ENCODE data around the gene CCDC73. TPM values are rescaled to one million over a fixed set of nuclear protein-coding genes. Genes with fewer than 3 reads are reported as not detected.
"Not testable (repeated sequence)": the region's sequence is repeated elsewhere in the genome, so short reads cannot be mapped to it uniquely, and the experiment has no call there.

Gene CCDC73
- total and polyA plus RNA-seq, 4 donors: 0.02 to 0.50 (median 0.33) TPM

- 80% methylated on average over 2 of the region's 2 CpGs for WGBS
- no peaks in the 10 kb centered on the region for H3K27me3 ChIP-seq (ENCODE audit: control insufficient read depth in 4 of 4, insufficient read depth in 4 of 4, low read length in 3 of 4)
- TF ChIP-seq JUND (IDR thresholded peaks at IDR 0.05) (no peak), REST (IDR thresholded peaks at IDR 0.05) (no peak)
- no peak overlapping the region for H3K9ac ChIP-seq (ENCODE audit: low read depth in 1 of 2, low read length in 2 of 2)
- H3K9me3 ChIP-seq (ENCODE audit: control insufficient read depth in 4 of 4, low read length in 3 of 4): no peaks in the 10 kb centered on the region
- peaks cover 0 to 5% (median 0%) of the 10 kb centered on the region in 4 donors for H3K36me3 ChIP-seq (ENCODE audit: control insufficient read depth in 4 of 4, insufficient read depth in 3 of 4, low read depth in 1 of 4, low read length in 3 of 4)
- no peak overlapping the region for H3K4me3 ChIP-seq (ENCODE audit: low read depth in 1 of 3, low read length in 3 of 3)
- no peak overlapping the region for H3K27ac ChIP-seq (ENCODE audit: low read depth in 1 of 2, low read length in 2 of 2)
- no peak for DNase-seq (ENCODE audit: low spot score)
- H3K4me1 ChIP-seq (ENCODE audit: control insufficient read depth in 4 of 4, insufficient read depth in 4 of 4, low read length in 3 of 4): no peaks in the 10 kb centered on the region
Observed at GRCh38 chr11:32758291-32758690, 36.2 kb downstream of the CCDC73 start.

GRCh38 chr11:32753181-32753580, 41.3 kb downstream of the CCDC73 start:
- not testable (repeated sequence) for DNase-seq (ENCODE audit: low spot score); H3K9me3 ChIP-seq (ENCODE audit: control insufficient read depth in 4 of 4, low read length in 3 of 4); H3K9ac ChIP-seq (ENCODE audit: low read depth in 1 of 2, low read length in 2 of 2); H3K36me3 ChIP-seq (ENCODE audit: control insufficient read depth in 4 of 4, insufficient read depth in 3 of 4, low read depth in 1 of 4, low read length in 3 of 4); H3K27me3 ChIP-seq (ENCODE audit: control insufficient read depth in 4 of 4, insufficient read depth in 4 of 4, low read length in 3 of 4); H3K27ac ChIP-seq (ENCODE audit: low read depth in 1 of 2, low read length in 2 of 2); H3K4me3 ChIP-seq (ENCODE audit: low read depth in 1 of 3, low read length in 3 of 3); H3K4me1 ChIP-seq (ENCODE audit: control insufficient read depth in 4 of 4, insufficient read depth in 4 of 4, low read length in 3 of 4)
- WGBS: 89% methylated on average over 1 of the region's 1 CpG

GRCh38 chr11:32752001-32752400, 42.5 kb downstream of the CCDC73 start:
- H3K4me1 ChIP-seq (ENCODE audit: control insufficient read depth in 4 of 4, insufficient read depth in 4 of 4, low read length in 3 of 4): no peaks in the 10 kb centered on the region
- WGBS: 96% methylated on average over 2 of the region's 2 CpGs
- no peak overlapping the region for H3K27ac ChIP-seq (ENCODE audit: low read depth in 1 of 2, low read length in 2 of 2)
- H3K27me3 ChIP-seq (ENCODE audit: control insufficient read depth in 4 of 4, insufficient read depth in 4 of 4, low read length in 3 of 4): no peaks in the 10 kb centered on the region
- H3K9me3 ChIP-seq (ENCODE audit: control insufficient read depth in 4 of 4, low read length in 3 of 4): peaks cover 3 to 9% (median 7%) of the 10 kb centered on the region in 4 donors
- TF ChIP-seq YY1 (IDR thresholded peaks at IDR 0.05): no peak
- TF ChIP-seq JUND (IDR thresholded peaks at IDR 0.05): no peak
- no peak for TF ChIP-seq HNF4A (conservative IDR thresholded peaks at IDR 0.05)
- no peak for TF ChIP-seq REST (IDR thresholded peaks at IDR 0.05)
- no peak for TF ChIP-seq FOXA1 (IDR thresholded peaks at IDR 0.05)
- no peak for DNase-seq (ENCODE audit: low spot score)
- no peaks in the 10 kb centered on the region for H3K36me3 ChIP-seq (ENCODE audit: control insufficient read depth in 4 of 4, insufficient read depth in 3 of 4, low read depth in 1 of 4, low read length in 3 of 4)
- no peak overlapping the region for H3K4me3 ChIP-seq (ENCODE audit: low read depth in 1 of 3, low read length in 3 of 3)
- no peak overlapping the region for H3K9ac ChIP-seq (ENCODE audit: low read depth in 1 of 2, low read length in 2 of 2)

GRCh38 chr11:32751381-32751780, 43.1 kb downstream of the CCDC73 start:
- H3K36me3 ChIP-seq (ENCODE audit: control insufficient read depth in 4 of 4, insufficient read depth in 3 of 4, low read depth in 1 of 4, low read length in 3 of 4): no peaks in the 10 kb centered on the region
- TF ChIP-seq HNF4A (conservative IDR thresholded peaks at IDR 0.05) (no peak), HNF4G (IDR thresholded peaks at IDR 0.05) (no peak), MAX (IDR thresholded peaks at IDR 0.05) (no peak), FOXA2 (IDR thresholded peaks at IDR 0.05) (no peak), FOXA1 (IDR thresholded peaks at IDR 0.05) (no peak), JUND (IDR thresholded peaks at IDR 0.05) (no peak), TAF1 (conservative IDR thresholded peaks at IDR 0.05) (no peak), EGR1 (IDR thresholded peaks at IDR 0.05; ENCODE audit: low read depth in 2 of 2) (no peak), SP1 (IDR thresholded peaks at IDR 0.05) (no peak)
- H3K9me3 ChIP-seq (ENCODE audit: control insufficient read depth in 4 of 4, low read length in 3 of 4): peaks cover 3 to 14% (median 7%) of the 10 kb centered on the region in 4 donors
- no peaks in the 10 kb centered on the region for H3K4me1 ChIP-seq (ENCODE audit: control insufficient read depth in 4 of 4, insufficient read depth in 4 of 4, low read length in 3 of 4)
- H3K9ac ChIP-seq (ENCODE audit: low read depth in 1 of 2, low read length in 2 of 2): no peak overlapping the region
- WGBS: 94% methylated on average over 6 of the region's 6 CpGs
- H3K27me3 ChIP-seq (ENCODE audit: control insufficient read depth in 4 of 4, insufficient read depth in 4 of 4, low read length in 3 of 4): no peaks in the 10 kb centered on the region
- no peak overlapping the region for H3K4me3 ChIP-seq (ENCODE audit: low read depth in 1 of 3, low read length in 3 of 3)
- H3K27ac ChIP-seq (ENCODE audit: low read depth in 1 of 2, low read length in 2 of 2): no peak overlapping the region
- no peak for DNase-seq (ENCODE audit: low spot score)
